ENCODE measurements around the gene CD3D.

The CD3D gene

DNA sequence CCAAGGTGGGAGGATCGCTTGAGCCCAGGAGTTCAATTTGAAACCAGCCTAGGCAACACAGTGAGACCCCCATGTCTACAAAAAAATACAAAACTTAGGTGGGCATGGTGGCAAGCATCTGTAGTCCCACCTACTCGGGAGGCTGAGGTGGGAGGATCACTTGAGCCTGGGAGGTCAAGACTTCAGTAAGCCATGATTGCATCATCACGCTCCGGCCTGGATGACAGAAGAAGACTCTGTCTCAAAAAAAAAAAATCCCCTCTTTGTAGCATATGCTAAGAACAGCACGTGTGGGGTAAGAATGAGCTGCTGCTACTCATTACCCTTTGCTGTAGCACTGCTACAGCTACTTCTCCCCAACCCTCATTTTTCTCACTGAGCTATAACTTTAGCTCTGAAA, 31.4 kb upstream of the CD3D start:
- TF ChIP-seq YY1 (IDR thresholded peaks at IDR 0.05; ENCODE audit: insufficient read depth, insufficient read length) (no peak), ZNF274 (IDR thresholded peaks at IDR 0.05; ENCODE audit: low read depth, low read length) (no peak), SUZ12 (IDR thresholded peaks at IDR 0.05; ENCODE audit: extremely low read depth, insufficient read depth, insufficient read length) (no peak)

DNA sequence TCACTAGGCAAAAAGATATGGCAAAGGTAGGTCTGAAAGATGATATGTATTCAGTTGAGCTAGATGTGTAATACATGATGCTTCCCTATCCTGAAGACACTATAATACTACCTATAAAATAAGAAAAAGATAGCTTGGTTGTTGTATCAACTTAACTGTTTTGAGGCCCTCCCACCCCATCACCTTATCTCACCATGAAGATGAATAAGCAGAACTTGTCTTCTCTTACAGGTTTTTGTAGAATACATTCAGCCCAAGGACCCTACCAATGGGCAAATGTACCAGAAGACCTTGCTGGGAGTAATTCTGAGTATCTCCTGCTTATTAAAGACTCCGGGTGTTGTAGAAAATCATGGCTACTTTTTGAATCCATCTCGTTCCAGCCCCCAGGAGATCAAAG, 30.8 kb upstream of the CD3D start:
- Histone ChIP-seq H3K36me3 (ENCODE audit: insufficient read depth, insufficient read length, low read length) (peaks cover 75% of the 10 kb centered on the region), H3K27me3 (ENCODE audit: insufficient read depth, insufficient read length) (no peaks in the 10 kb centered on the region), H3K9ac (ENCODE audit: insufficient read length, low read depth) (no peak overlapping the region), H3K4me1 (ENCODE audit: insufficient read depth, insufficient read length) (no peaks in the 10 kb centered on the region), H3K9me3 (ENCODE audit: insufficient read depth, low read length) (no peaks in the 10 kb centered on the region), H3K4me3 (ENCODE audit: insufficient read length, low read depth) (no peak overlapping the region)
- DNase-seq (ENCODE audit: low read depth, low spot score) = no peak
- no peak for TF ChIP-seq ZNF274 (IDR thresholded peaks at IDR 0.05; ENCODE audit: low read depth, low read length)
- no peak for TF ChIP-seq YY1 (IDR thresholded peaks at IDR 0.05; ENCODE audit: insufficient read depth, insufficient read length)
- no peak for TF ChIP-seq SUZ12 (IDR thresholded peaks at IDR 0.05; ENCODE audit: extremely low read depth, insufficient read depth, insufficient read length)

More for the DNA sequence above, 31.4 kb upstream of the CD3D start:
- Histone ChIP-seq H3K36me3 (ENCODE audit: insufficient read depth, insufficient read length, low read length) (peaks cover 73% of the 10 kb centered on the region), H3K4me3 (ENCODE audit: insufficient read length, low read depth) (no peak overlapping the region), H3K4me1 (ENCODE audit: insufficient read depth, insufficient read length) (no peaks in the 10 kb centered on the region), H3K9ac (ENCODE audit: insufficient read length, low read depth) (no peak overlapping the region), H3K27me3 (ENCODE audit: insufficient read depth, insufficient read length) (no peaks in the 10 kb centered on the region), H3K9me3 (ENCODE audit: insufficient read depth, low read length) (no peaks in the 10 kb centered on the region)
- no peak for DNase-seq (ENCODE audit: low read depth, low spot score)

DNA sequence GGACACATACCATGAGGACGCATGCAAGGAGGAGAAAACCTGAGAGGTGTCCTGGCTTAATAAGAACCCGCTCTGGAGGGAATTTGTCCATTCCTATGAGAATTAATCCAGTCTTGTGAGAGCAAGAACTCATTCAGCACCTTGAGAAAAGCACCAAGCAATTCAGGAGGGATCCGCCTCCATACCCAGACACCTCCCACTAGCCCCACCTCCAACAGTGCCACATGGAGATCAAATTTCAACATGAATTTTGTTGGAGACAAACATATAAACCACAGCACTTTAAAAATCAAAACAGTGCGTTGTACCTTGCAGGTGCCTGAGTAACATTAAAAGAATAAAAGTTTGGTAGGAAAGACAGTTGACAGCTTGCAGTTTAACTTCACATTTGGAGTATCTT, 28.3 kb upstream of the CD3D start:
- no peak for DNase-seq (ENCODE audit: low read depth, low spot score)
- H3K27me3 ChIP-seq (ENCODE audit: insufficient read depth, insufficient read length) = no peaks in the 10 kb centered on the region
- H3K9ac ChIP-seq (ENCODE audit: insufficient read length, low read depth) = no peak overlapping the region
- no peaks in the 10 kb centered on the region for H3K9me3 ChIP-seq (ENCODE audit: insufficient read depth, low read length)
- no peaks in the 10 kb centered on the region for H3K4me1 ChIP-seq (ENCODE audit: insufficient read depth, insufficient read length)
- peaks cover 71% of the 10 kb centered on the region for H3K36me3 ChIP-seq (ENCODE audit: insufficient read depth, insufficient read length, low read length)
- H3K4me3 ChIP-seq (ENCODE audit: insufficient read length, low read depth) = no peak overlapping the region
- TF ChIP-seq YY1 (IDR thresholded peaks at IDR 0.05; ENCODE audit: insufficient read depth, insufficient read length) (no peak), SUZ12 (IDR thresholded peaks at IDR 0.05; ENCODE audit: extremely low read depth, insufficient read depth, insufficient read length) (no peak), ZNF274 (IDR thresholded peaks at IDR 0.05; ENCODE audit: low read depth, low read length) (no peak)

DNA sequence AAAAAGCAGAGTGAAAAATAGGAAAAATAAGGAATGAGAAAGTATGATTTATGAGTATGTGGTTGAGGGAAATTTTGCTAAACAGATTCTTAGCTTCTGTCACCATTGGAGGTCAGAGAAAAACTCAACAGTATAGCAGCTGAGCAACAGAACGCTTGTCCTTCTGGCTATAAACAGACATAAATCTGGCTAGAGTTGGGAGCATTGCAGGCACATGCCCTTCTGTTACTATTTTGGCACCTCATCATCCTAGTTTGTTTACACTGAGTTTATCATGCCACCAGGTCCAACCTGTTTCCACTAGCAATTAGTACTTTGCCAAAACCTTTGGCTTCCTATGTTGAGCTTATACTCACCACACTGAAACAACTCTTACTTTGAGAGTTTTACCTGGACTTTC, 23.8 kb upstream of the CD3D start:
- DNase-seq (ENCODE audit: low read depth, low spot score) = no peak
- H3K4me1 ChIP-seq (ENCODE audit: insufficient read depth, insufficient read length) = no peaks in the 10 kb centered on the region
- no peaks in the 10 kb centered on the region for H3K27me3 ChIP-seq (ENCODE audit: insufficient read depth, insufficient read length)
- peaks cover 43% of the 10 kb centered on the region for H3K36me3 ChIP-seq (ENCODE audit: insufficient read depth, insufficient read length, low read length)
- no peaks in the 10 kb centered on the region for H3K9me3 ChIP-seq (ENCODE audit: insufficient read depth, low read length)
- TF ChIP-seq SUZ12 (IDR thresholded peaks at IDR 0.05; ENCODE audit: extremely low read depth, insufficient read depth, insufficient read length) (no peak), YY1 (IDR thresholded peaks at IDR 0.05; ENCODE audit: insufficient read depth, insufficient read length) (no peak), ZNF274 (IDR thresholded peaks at IDR 0.05; ENCODE audit: low read depth, low read length) (no peak)
- H3K4me3 ChIP-seq (ENCODE audit: insufficient read length, low read depth) = no peak overlapping the region
- H3K9ac ChIP-seq (ENCODE audit: insufficient read length, low read depth) = no peak overlapping the region

DNA sequence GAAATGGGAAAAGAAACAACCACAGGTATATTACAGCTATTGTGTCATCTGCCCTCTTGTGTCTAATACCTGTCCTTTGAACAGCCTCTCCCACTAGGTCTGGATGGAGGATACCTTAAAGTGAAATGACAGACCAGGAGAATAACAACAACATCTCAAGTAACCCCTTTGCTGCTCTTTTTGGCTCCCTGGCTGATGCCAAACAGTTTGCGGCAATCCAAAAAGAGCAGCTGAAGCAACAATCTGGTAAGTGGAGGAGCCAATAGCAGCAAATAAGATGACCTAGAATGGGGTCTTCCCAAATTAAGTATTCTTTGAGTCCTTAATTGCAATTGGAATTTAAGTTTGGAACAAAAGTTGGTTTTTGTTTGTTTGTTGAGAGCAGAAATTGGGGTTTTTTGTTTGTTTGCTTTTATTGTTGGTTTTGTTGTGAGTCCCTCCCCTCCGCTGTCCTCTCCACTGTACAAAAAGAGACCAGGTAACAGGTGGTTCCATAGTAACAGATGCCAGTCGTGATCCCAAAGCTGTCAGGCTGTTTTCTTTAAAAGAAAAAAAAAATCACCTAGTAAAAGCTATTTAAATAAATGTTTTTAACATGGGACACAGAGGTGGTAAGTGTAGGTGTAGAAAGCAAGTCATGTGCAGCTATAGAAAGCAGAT, 22.6 kb upstream of the CD3D start:
- DNase-seq (ENCODE audit: low read depth, low spot score) = no peak
- TF ChIP-seq YY1 (IDR thresholded peaks at IDR 0.05; ENCODE audit: insufficient read depth, insufficient read length) (no peak), ZNF274 (IDR thresholded peaks at IDR 0.05; ENCODE audit: low read depth, low read length) (no peak), SUZ12 (IDR thresholded peaks at IDR 0.05; ENCODE audit: extremely low read depth, insufficient read depth, insufficient read length) (no peak)
- H3K36me3 ChIP-seq (ENCODE audit: insufficient read depth, insufficient read length, low read length) = peaks cover 35% of the 10 kb centered on the region

DNA sequence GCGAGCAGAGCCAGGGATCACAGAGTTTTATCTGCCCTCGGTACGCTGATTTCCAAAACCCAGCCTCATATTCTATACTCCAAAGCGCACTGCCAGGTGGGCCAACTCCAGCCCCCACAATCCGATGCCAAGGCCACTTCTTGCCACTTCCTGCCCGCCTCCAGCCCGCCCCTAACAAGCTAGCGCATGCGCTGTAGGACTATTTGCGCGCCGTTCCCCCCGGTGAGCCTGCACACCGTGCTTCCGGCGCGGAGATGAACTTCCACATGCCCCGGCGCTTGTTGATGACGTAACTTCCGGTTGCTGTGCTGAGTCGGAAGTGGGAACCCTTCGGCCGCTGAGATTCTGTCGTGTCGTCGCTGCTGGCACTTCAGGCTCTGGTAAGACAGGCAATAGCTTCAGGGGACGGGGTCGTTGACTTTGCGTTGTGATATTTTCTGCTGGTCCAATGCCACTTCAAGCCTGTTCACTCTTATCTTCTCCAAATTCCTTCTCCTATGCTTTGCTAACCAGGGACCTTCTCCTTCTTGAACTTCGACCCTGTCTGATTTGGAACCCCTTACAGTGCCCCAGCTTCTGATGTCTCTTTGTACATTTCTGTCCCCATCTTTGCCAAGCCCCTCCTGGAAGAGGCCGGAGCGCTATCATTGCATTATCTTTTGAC, 16.9 kb upstream of the CD3D start, which contains the start of gene UBE4A:
TSS of gene UBE4A (plus strand) at position 306 of the 664 bp plus-strand sequence. CDS start 5,481 bp downstream, outside the sequence.
- peak; percentile 96 for DNase-seq (ENCODE audit: low read depth, low spot score)
- no peaks in the 10 kb centered on the region for H3K9me3 ChIP-seq (ENCODE audit: insufficient read depth, low read length)
- H3K4me1 ChIP-seq (ENCODE audit: insufficient read depth, insufficient read length) = no peaks in the 10 kb centered on the region
- H3K36me3 ChIP-seq (ENCODE audit: insufficient read depth, insufficient read length, low read length) = peaks cover 2% of the 10 kb centered on the region
- TF ChIP-seq SUZ12 (IDR thresholded peaks at IDR 0.05; ENCODE audit: extremely low read depth, insufficient read depth, insufficient read length) (no peak), YY1 (IDR thresholded peaks at IDR 0.05; ENCODE audit: insufficient read depth, insufficient read length) (no peak), ZNF274 (IDR thresholded peaks at IDR 0.05; ENCODE audit: low read depth, low read length) (no peak)
- peaks cover 3% of the 10 kb centered on the region for H3K27me3 ChIP-seq (ENCODE audit: insufficient read depth, insufficient read length)
- H3K9ac ChIP-seq (ENCODE audit: insufficient read length, low read depth) = peak within 1 kb of the TSS; percentile 91
- peak within 1 kb of the TSS; percentile 94 for H3K4me3 ChIP-seq (ENCODE audit: insufficient read length, low read depth)

More for the DNA sequence above, 22.6 kb upstream of the CD3D start:
- H3K4me1 ChIP-seq (ENCODE audit: insufficient read depth, insufficient read length) = no peaks in the 10 kb centered on the region
- no peak overlapping the region for H3K4me3 ChIP-seq (ENCODE audit: insufficient read length, low read depth)
- H3K27me3 ChIP-seq (ENCODE audit: insufficient read depth, insufficient read length) = no peaks in the 10 kb centered on the region
- no peaks in the 10 kb centered on the region for H3K9me3 ChIP-seq (ENCODE audit: insufficient read depth, low read length)
- no peak overlapping the region for H3K9ac ChIP-seq (ENCODE audit: insufficient read length, low read depth)

DNA sequence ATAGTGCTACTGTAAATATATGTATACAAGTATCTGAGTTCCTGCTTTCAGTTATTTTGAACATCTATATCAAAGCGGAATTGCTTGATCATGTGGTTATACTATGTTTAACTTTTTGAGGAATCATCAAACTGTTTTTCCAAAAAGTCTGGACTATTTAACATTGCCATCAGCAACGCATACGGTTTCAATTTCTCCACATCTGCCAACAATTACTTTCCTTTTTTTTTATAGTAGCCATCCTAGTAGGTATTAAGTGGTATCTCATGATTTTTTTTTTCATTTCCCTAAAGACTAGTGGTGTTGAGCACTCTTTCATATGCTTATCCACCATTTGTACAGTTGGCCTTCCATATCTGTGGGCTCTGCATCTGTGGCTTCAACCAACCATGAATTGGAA, 15.6 kb upstream of the CD3D start:
- DNase-seq (ENCODE audit: low read depth, low spot score) = no peak
- TF ChIP-seq YY1 (IDR thresholded peaks at IDR 0.05; ENCODE audit: insufficient read depth, insufficient read length) (no peak), SUZ12 (IDR thresholded peaks at IDR 0.05; ENCODE audit: extremely low read depth, insufficient read depth, insufficient read length) (no peak), ZNF274 (IDR thresholded peaks at IDR 0.05; ENCODE audit: low read depth, low read length) (no peak)
- Histone ChIP-seq H3K9me3 (ENCODE audit: insufficient read depth, low read length) (no peaks in the 10 kb centered on the region), H3K4me3 (ENCODE audit: insufficient read length, low read depth) (no peak overlapping the region), H3K4me1 (ENCODE audit: insufficient read depth, insufficient read length) (no peaks in the 10 kb centered on the region), H3K36me3 (ENCODE audit: insufficient read depth, insufficient read length, low read length) (no peaks in the 10 kb centered on the region), H3K9ac (ENCODE audit: insufficient read length, low read depth) (no peak overlapping the region), H3K27me3 (ENCODE audit: insufficient read depth, insufficient read length) (peaks cover 3% of the 10 kb centered on the region)

Data from NT2/D1 (cell line).